HL-60 (cell line): ENCODE measurements around the gene ITGA8.

Experiments used
- GABPA ChIP-seq: IDR thresholded peaks from 2 replicates; pipeline ENCODE4 v1.6.1; 2012; ENCODE audit warnings: low read depth
- POLR2AphosphoS5 ChIP-seq: IDR thresholded peaks from 2 replicates; pipeline ENCODE4 v1.6.1; 2012; ENCODE audit warnings: low read depth
- SPI1 ChIP-seq: IDR thresholded peaks from 2 replicates; pipeline ENCODE4 v1.6.1; 2012; ENCODE audit warnings: low read depth, mild to moderate bottlenecking, borderline replicate concordance
- TF ChIP-seq, protein P1 (sequence below): IDR thresholded peaks from one replicate; pipeline ENCODE4 v1.5.1; 2011; ENCODE audit warnings: low read length, control low read depth, inconsistent platforms; ENCODE audit not compliant: insufficient read depth
- TF ChIP-seq, protein P2 (sequence below): IDR thresholded peaks from 2 replicates; pipeline ENCODE4 v1.6.1; 2012; ENCODE audit warnings: low read depth; ENCODE audit not compliant: insufficient replicate concordance

DNA sequence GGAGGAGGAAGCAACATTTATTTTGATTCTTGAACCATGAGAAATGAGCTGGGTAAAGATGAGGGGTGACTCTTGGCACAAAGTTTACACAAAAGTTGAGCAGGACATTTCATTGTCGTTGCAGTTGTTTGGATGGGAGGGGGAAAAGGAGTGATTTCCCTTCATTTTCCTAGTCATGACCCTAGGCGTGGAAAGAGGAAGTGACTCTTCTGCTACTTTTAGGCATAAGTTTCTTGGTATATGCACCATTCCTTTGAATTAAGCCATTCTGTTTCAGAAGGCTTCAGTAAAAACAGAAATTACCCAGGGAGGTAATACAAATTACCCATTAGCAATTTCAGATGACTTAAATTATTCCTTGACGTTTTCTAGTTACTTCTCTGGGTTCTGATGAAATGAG is 234.7 kb downstream of the ITGA8 start:
- TF ChIP-seq, protein P1, sequence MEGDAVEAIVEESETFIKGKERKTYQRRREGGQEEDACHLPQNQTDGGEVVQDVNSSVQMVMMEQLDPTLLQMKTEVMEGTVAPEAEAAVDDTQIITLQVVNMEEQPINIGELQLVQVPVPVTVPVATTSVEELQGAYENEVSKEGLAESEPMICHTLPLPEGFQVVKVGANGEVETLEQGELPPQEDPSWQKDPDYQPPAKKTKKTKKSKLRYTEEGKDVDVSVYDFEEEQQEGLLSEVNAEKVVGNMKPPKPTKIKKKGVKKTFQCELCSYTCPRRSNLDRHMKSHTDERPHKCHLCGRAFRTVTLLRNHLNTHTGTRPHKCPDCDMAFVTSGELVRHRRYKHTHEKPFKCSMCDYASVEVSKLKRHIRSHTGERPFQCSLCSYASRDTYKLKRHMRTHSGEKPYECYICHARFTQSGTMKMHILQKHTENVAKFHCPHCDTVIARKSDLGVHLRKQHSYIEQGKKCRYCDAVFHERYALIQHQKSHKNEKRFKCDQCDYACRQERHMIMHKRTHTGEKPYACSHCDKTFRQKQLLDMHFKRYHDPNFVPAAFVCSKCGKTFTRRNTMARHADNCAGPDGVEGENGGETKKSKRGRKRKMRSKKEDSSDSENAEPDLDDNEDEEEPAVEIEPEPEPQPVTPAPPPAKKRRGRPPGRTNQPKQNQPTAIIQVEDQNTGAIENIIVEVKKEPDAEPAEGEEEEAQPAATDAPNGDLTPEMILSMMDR, result no peak
- no peak for TF ChIP-seq GABPA
- TF ChIP-seq POLR2AphosphoS5, result no peak
- TF ChIP-seq, protein P2, sequence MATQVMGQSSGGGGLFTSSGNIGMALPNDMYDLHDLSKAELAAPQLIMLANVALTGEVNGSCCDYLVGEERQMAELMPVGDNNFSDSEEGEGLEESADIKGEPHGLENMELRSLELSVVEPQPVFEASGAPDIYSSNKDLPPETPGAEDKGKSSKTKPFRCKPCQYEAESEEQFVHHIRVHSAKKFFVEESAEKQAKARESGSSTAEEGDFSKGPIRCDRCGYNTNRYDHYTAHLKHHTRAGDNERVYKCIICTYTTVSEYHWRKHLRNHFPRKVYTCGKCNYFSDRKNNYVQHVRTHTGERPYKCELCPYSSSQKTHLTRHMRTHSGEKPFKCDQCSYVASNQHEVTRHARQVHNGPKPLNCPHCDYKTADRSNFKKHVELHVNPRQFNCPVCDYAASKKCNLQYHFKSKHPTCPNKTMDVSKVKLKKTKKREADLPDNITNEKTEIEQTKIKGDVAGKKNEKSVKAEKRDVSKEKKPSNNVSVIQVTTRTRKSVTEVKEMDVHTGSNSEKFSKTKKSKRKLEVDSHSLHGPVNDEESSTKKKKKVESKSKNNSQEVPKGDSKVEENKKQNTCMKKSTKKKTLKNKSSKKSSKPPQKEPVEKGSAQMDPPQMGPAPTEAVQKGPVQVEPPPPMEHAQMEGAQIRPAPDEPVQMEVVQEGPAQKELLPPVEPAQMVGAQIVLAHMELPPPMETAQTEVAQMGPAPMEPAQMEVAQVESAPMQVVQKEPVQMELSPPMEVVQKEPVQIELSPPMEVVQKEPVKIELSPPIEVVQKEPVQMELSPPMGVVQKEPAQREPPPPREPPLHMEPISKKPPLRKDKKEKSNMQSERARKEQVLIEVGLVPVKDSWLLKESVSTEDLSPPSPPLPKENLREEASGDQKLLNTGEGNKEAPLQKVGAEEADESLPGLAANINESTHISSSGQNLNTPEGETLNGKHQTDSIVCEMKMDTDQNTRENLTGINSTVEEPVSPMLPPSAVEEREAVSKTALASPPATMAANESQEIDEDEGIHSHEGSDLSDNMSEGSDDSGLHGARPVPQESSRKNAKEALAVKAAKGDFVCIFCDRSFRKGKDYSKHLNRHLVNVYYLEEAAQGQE, result no peak
- TF ChIP-seq SPI1, result peak; percentile 62
